ENCODE results near the gene TUT4. TPM values are rescaled to one million over a fixed set of nuclear protein-coding genes. Genes with fewer than 3 reads are reported as not detected.

The TUT4 gene
- polyA plus RNA-seq, 1 donor from 2014 or later: 84.1 TPM

DNA sequence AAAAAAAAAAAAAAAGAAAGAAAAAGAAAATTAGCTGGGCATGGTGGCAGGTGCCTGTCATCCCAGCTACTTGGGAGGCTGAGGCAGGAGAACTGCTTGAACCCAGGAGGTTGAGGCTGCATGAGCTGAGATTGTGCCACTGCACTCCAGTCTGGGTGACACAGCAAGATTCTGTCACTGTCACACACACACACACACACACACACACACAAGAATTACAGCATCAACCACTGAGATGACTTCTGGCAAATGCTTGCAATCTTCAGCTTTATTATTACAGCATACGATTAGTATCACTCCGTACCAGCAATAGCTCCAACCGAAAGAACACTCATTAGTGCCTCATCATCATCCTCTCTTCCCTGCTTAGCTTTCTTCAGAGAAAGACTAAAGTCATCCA is 153.3 kb downstream of the TUT4 start:
- Histone ChIP-seq H3K4me3 (ENCODE audit: low read length) (no peak overlapping the region), H3K9me3 (ENCODE audit: low read length) (no peaks in the 10 kb centered on the region), H3K9ac (ENCODE audit: low read length) (no peak overlapping the region), H3K79me2 (replicated peaks; ENCODE audit: insufficient read depth, low read length) (peaks cover 11% of the 10 kb centered on the region), H2AFZ (ENCODE audit: low read depth, low read length) (no peak overlapping the region), H4K20me1 (ENCODE audit: insufficient read depth) (no peaks in the 10 kb centered on the region), H3F3A (ENCODE audit: insufficient read depth, low read length, poor library complexity, severe bottlenecking) (no peaks in the 10 kb centered on the region), H3K4me2 (ENCODE audit: low read length) (no peak overlapping the region), H3K27me3 (ENCODE audit: insufficient read depth, low read depth, low read length) (no peaks in the 10 kb centered on the region), H3K9me2 (ENCODE audit: insufficient read depth, low read length) (no peaks in the 10 kb centered on the region), H3K27ac (ENCODE audit: low read length) (no peak overlapping the region), H3K36me3 (ENCODE audit: insufficient read depth, low read length) (no peaks in the 10 kb centered on the region)
- no peak for TF ChIP-seq TAF1 (IDR thresholded peaks at IDR 0.05; ENCODE audit: low read depth)
- no peak for TF ChIP-seq MXI1 (conservative IDR thresholded peaks at IDR 0.05; ENCODE audit: poor library complexity, severe bottlenecking)
- no peak for TF ChIP-seq RAD21 (conservative IDR thresholded peaks at IDR 0.05)
- no peak for TF ChIP-seq POLR2AphosphoS5 (IDR thresholded peaks at IDR 0.05)
- TF ChIP-seq EP300 (conservative IDR thresholded peaks at IDR 0.05; ENCODE audit: poor library complexity, severe bottlenecking): no peak
- TF ChIP-seq EZH2 (IDR thresholded peaks at IDR 0.05; ENCODE audit: borderline replicate concordance, insufficient read depth, low read length, poor library complexity, severe bottlenecking): no peak
- TF ChIP-seq, protein P1, sequence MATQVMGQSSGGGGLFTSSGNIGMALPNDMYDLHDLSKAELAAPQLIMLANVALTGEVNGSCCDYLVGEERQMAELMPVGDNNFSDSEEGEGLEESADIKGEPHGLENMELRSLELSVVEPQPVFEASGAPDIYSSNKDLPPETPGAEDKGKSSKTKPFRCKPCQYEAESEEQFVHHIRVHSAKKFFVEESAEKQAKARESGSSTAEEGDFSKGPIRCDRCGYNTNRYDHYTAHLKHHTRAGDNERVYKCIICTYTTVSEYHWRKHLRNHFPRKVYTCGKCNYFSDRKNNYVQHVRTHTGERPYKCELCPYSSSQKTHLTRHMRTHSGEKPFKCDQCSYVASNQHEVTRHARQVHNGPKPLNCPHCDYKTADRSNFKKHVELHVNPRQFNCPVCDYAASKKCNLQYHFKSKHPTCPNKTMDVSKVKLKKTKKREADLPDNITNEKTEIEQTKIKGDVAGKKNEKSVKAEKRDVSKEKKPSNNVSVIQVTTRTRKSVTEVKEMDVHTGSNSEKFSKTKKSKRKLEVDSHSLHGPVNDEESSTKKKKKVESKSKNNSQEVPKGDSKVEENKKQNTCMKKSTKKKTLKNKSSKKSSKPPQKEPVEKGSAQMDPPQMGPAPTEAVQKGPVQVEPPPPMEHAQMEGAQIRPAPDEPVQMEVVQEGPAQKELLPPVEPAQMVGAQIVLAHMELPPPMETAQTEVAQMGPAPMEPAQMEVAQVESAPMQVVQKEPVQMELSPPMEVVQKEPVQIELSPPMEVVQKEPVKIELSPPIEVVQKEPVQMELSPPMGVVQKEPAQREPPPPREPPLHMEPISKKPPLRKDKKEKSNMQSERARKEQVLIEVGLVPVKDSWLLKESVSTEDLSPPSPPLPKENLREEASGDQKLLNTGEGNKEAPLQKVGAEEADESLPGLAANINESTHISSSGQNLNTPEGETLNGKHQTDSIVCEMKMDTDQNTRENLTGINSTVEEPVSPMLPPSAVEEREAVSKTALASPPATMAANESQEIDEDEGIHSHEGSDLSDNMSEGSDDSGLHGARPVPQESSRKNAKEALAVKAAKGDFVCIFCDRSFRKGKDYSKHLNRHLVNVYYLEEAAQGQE (IDR thresholded peaks at IDR 0.05; ENCODE audit: borderline replicate concordance): no peak
- TF ChIP-seq, protein P2, sequence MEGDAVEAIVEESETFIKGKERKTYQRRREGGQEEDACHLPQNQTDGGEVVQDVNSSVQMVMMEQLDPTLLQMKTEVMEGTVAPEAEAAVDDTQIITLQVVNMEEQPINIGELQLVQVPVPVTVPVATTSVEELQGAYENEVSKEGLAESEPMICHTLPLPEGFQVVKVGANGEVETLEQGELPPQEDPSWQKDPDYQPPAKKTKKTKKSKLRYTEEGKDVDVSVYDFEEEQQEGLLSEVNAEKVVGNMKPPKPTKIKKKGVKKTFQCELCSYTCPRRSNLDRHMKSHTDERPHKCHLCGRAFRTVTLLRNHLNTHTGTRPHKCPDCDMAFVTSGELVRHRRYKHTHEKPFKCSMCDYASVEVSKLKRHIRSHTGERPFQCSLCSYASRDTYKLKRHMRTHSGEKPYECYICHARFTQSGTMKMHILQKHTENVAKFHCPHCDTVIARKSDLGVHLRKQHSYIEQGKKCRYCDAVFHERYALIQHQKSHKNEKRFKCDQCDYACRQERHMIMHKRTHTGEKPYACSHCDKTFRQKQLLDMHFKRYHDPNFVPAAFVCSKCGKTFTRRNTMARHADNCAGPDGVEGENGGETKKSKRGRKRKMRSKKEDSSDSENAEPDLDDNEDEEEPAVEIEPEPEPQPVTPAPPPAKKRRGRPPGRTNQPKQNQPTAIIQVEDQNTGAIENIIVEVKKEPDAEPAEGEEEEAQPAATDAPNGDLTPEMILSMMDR (IDR thresholded peaks at IDR 0.05; ENCODE audit: poor library complexity, severe bottlenecking): no peak

DNA sequence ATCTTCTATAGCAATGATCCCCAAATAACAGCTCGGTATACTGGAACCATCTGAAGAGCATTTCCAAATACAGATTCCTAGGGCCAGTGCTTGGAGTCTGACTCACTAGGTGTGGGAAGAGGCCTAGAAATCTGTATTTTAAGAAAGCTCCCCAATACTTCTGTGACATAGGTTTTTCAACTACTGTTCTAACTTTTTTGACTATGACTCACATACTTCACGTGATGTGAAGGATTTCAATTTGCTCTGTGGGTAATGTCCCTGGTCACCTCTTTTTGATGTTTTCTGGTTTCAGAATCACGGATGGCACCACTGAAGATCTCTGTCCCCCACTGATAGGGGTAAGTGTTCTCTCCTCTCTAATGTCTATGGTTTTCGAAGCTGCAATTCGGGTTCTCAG is 159.7 kb downstream of the TUT4 start:
- Histone ChIP-seq H3K27ac (ENCODE audit: low read length) (no peak overlapping the region), H3K4me2 (ENCODE audit: low read length) (no peak overlapping the region)
- TF ChIP-seq EP300 (conservative IDR thresholded peaks at IDR 0.05; ENCODE audit: poor library complexity, severe bottlenecking): no peak
- TF ChIP-seq, protein P2 (IDR thresholded peaks at IDR 0.05; ENCODE audit: poor library complexity, severe bottlenecking): no peak
- TF ChIP-seq, protein P1 (IDR thresholded peaks at IDR 0.05; ENCODE audit: borderline replicate concordance): no peak
- no peak for TF ChIP-seq MXI1 (conservative IDR thresholded peaks at IDR 0.05; ENCODE audit: poor library complexity, severe bottlenecking)
- TF ChIP-seq SMC3 (conservative IDR thresholded peaks at IDR 0.05; ENCODE audit: poor library complexity): no peak
- no peak for TF ChIP-seq TAF1 (IDR thresholded peaks at IDR 0.05; ENCODE audit: low read depth)
- TF ChIP-seq POLR2AphosphoS5 (IDR thresholded peaks at IDR 0.05): no peak
- no peak for TF ChIP-seq EZH2 (IDR thresholded peaks at IDR 0.05; ENCODE audit: borderline replicate concordance, insufficient read depth, low read length, poor library complexity, severe bottlenecking)
- TF ChIP-seq RAD21 (conservative IDR thresholded peaks at IDR 0.05): no peak

More for the DNA sequence above, 159.7 kb downstream of the TUT4 start:
- H3K9me2 ChIP-seq (ENCODE audit: insufficient read depth, low read length): no peaks in the 10 kb centered on the region
- no peaks in the 10 kb centered on the region for H3K27me3 ChIP-seq (ENCODE audit: insufficient read depth, low read depth, low read length)
- no peaks in the 10 kb centered on the region for H3K79me2 ChIP-seq (replicated peaks; ENCODE audit: insufficient read depth, low read length)
- no peaks in the 10 kb centered on the region for H3K36me3 ChIP-seq (ENCODE audit: insufficient read depth, low read length)
- no peak overlapping the region for H3K4me3 ChIP-seq (ENCODE audit: low read length)
- H3K9me3 ChIP-seq (ENCODE audit: low read length): no peaks in the 10 kb centered on the region
- no peak overlapping the region for H3K9ac ChIP-seq (ENCODE audit: low read length)
- no peak overlapping the region for H2AFZ ChIP-seq (ENCODE audit: low read depth, low read length)
- no peaks in the 10 kb centered on the region for H4K20me1 ChIP-seq (ENCODE audit: insufficient read depth)
- no peaks in the 10 kb centered on the region for H3F3A ChIP-seq (ENCODE audit: insufficient read depth, low read length, poor library complexity, severe bottlenecking)
